Prostate gland (tissue), 2 donors: ENCODE results near the gene IL36A. TPM values are rescaled to one million over a fixed set of nuclear protein-coding genes. Genes with fewer than 3 reads are reported as not detected.

Experiments
- DNase-seq: peaks from one replicate; pipeline ENCODE4 v3.0.0-alpha.2; 2019; ENCODE audit warnings: low spot score
- H3K27ac ChIP-seq, 2 donors: fragments of 200-600 bp; sonication (generic); 2 replicates each; pipeline ENCODE4 v1.5.1; 2017 to 2019
- H3K27me3 ChIP-seq: fragments of 200-600 bp; sonication (generic); replicated peaks from 2 replicates; pipeline ENCODE4 v1.5.1; 2019; ENCODE audit not compliant: insufficient read depth
- H3K36me3 ChIP-seq, 2 donors: fragments of 200-600 bp; sonication (generic); 1 replicate in 1 of 2; 2 replicates in 1 of 2; pipeline versions ENCODE4 v1.5.1 to v1.8.1; 2017 to 2019
- H3K4me1 ChIP-seq: fragments of 200-600 bp; sonication (generic); replicated peaks from 2 replicates; pipeline ENCODE4 v1.5.1; 2019
- H3K4me3 ChIP-seq, 2 donors: fragments of 200-600 bp; sonication (generic); 2 replicates each; pipeline ENCODE4 v1.5.1; 2017 to 2019
- H3K9me3 ChIP-seq: fragments of 200-600 bp; sonication (generic); 2 replicates; pipeline ENCODE4 v1.5.1; 2017
- POLR2A ChIP-seq: fragments of 450-650 bp; IDR thresholded peaks from one replicate; pipeline ENCODE4 v1.6.1; 2016; ENCODE audit warnings: antibody characterized with exemption, mild to moderate bottlenecking
- POLR2AphosphoS5 ChIP-seq: sonication (generic); formaldehyde crosslinking; IDR thresholded peaks from one replicate; pipeline ENCODE4 v1.6.1; 2017; ENCODE audit warnings: antibody characterized with exemption
- WGBS: methylation state at CpG from one replicate; pipeline ENCODE4 v1.1.5; 2018; 5-methylcytosine and 5-hydroxymethylcytosine counted together
- intact Hi-C: fragments of 100-400 bp; cut with DNase I; formaldehyde crosslinking; loops from one replicate; pipeline ENCODE4 v1.14.2; 2022
- total RNA-seq, 2 donors: library from RNA; depleted of rRNA; stranded (reverse); fragments of >200 nt; gene quantifications; one replicate each; pipeline ENCODE4 v1.1.0, GENCODE V29; 2016
- TF ChIP-seq, protein P1 (sequence below), 4 experiments: fragments of 200-600 bp in 2 of 4; fragments of 450-650 bp in 2 of 4; sonication (generic) in 2 of 4; IDR thresholded peaks; 1 replicate in 3 of 4; 2 replicates in 1 of 4; pipeline ENCODE4 v1.5.1; 2016 to 2019; ENCODE audit warnings: antibody characterized with exemption in 4 of 4, mild to moderate bottlenecking in 2 of 4, moderate library complexity in 2 of 4

IL36A gene
- total RNA-seq, 2 donors from 2014 or later = not detected

GRCh38 chr2:113010088-113010487 lies 4.8 kb downstream of the IL36A start:
- TF ChIP-seq POLR2A = no peak
- no peak for TF ChIP-seq POLR2AphosphoS5
- TF ChIP-seq, protein P1, sequence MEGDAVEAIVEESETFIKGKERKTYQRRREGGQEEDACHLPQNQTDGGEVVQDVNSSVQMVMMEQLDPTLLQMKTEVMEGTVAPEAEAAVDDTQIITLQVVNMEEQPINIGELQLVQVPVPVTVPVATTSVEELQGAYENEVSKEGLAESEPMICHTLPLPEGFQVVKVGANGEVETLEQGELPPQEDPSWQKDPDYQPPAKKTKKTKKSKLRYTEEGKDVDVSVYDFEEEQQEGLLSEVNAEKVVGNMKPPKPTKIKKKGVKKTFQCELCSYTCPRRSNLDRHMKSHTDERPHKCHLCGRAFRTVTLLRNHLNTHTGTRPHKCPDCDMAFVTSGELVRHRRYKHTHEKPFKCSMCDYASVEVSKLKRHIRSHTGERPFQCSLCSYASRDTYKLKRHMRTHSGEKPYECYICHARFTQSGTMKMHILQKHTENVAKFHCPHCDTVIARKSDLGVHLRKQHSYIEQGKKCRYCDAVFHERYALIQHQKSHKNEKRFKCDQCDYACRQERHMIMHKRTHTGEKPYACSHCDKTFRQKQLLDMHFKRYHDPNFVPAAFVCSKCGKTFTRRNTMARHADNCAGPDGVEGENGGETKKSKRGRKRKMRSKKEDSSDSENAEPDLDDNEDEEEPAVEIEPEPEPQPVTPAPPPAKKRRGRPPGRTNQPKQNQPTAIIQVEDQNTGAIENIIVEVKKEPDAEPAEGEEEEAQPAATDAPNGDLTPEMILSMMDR (IDR thresholded peaks at IDR 0.05) = no peak
- 48% methylated on average over 2 of the region's 2 CpGs for WGBS
- no peak for DNase-seq

GRCh38 chr2:113011108-113011507 lies 5.8 kb downstream of the IL36A start:
- H3K27ac ChIP-seq = no peak overlapping the region
- intact Hi-C loops = no loop called here
- H3K9me3 ChIP-seq = no peaks in the 10 kb centered on the region
- DNase-seq = no peak
- H3K4me3 ChIP-seq = no peak overlapping the region
- WGBS = 90% methylated on average over 1 of the region's 1 CpG
- H3K36me3 ChIP-seq = no peaks in the 10 kb centered on the region
- TF ChIP-seq, protein P1 (IDR thresholded peaks at IDR 0.05) = no peak
- no peak for TF ChIP-seq POLR2A
- TF ChIP-seq POLR2AphosphoS5 = no peak
- H3K4me1 ChIP-seq = no peaks in the 10 kb centered on the region
- no peaks in the 10 kb centered on the region for H3K27me3 ChIP-seq

More at GRCh38 chr2:113010088-113010487, 4.8 kb downstream of the IL36A start:
- Histone ChIP-seq H3K27me3 (no peaks in the 10 kb centered on the region), H3K4me1 (no peaks in the 10 kb centered on the region), H3K4me3 (no peak overlapping the region), H3K36me3 (no peaks in the 10 kb centered on the region), H3K9me3 (no peaks in the 10 kb centered on the region), H3K27ac (no peak overlapping the region)
- intact Hi-C loops = no loop called here

- intact Hi-C loops = no loop called here
- Histone ChIP-seq H3K4me1 (no peaks in the 10 kb centered on the region), H3K27ac (no peak overlapping the region), H3K27me3 (no peaks in the 10 kb centered on the region), H3K36me3 (no peaks in the 10 kb centered on the region), H3K9me3 (no peaks in the 10 kb centered on the region), H3K4me3 (no peak overlapping the region)
- WGBS = 74% methylated on average over 8 of the region's 8 CpGs
- DNase-seq = no peak
- TF ChIP-seq, protein P1 (IDR thresholded peaks at IDR 0.05) = no peak
- TF ChIP-seq POLR2AphosphoS5 (no peak), POLR2A (no peak)
Observed at GRCh38 chr2:113012436-113013335, 7.4 kb downstream of the IL36A start.

- H3K4me1 ChIP-seq = no peaks in the 10 kb centered on the region
- intact Hi-C loops = no loop called here
- no peaks in the 10 kb centered on the region for H3K36me3 ChIP-seq
- no peaks in the 10 kb centered on the region for H3K9me3 ChIP-seq
- 86% methylated on average over 3 of the region's 3 CpGs for WGBS
- no peak for DNase-seq
- H3K4me3 ChIP-seq = no peak overlapping the region
- H3K27ac ChIP-seq = no peak overlapping the region
- H3K27me3 ChIP-seq = no peaks in the 10 kb centered on the region
- TF ChIP-seq, protein P1 (IDR thresholded peaks at IDR 0.05) = no peak
- no peak for TF ChIP-seq POLR2AphosphoS5
Observed at GRCh38 chr2:113013336-113013661, 8.0 kb downstream of the IL36A start.

- no peaks in the 10 kb centered on the region for H3K9me3 ChIP-seq
- H3K27ac ChIP-seq = no peak overlapping the region
- TF ChIP-seq POLR2AphosphoS5 (no peak), POLR2A (no peak)
- TF ChIP-seq, protein P1 (IDR thresholded peaks at IDR 0.05) = no peak
- no peaks in the 10 kb centered on the region for H3K4me1 ChIP-seq
- intact Hi-C loops = no loop called here
- 96% methylated on average over 2 of the region's 2 CpGs for WGBS
- no peaks in the 10 kb centered on the region for H3K36me3 ChIP-seq
- no peaks in the 10 kb centered on the region for H3K27me3 ChIP-seq
- no peak for DNase-seq
- H3K4me3 ChIP-seq = no peak overlapping the region
Observed at GRCh38 chr2:113014067-113014466, 8.8 kb downstream of the IL36A start.
